Measurements from ENCODE around the gene GNAL.
"Not testable (repeated sequence)": the region's sequence is repeated elsewhere in the genome, so short reads cannot be mapped to it uniquely, and the experiment has no call there.

GNAL gene

DNA sequence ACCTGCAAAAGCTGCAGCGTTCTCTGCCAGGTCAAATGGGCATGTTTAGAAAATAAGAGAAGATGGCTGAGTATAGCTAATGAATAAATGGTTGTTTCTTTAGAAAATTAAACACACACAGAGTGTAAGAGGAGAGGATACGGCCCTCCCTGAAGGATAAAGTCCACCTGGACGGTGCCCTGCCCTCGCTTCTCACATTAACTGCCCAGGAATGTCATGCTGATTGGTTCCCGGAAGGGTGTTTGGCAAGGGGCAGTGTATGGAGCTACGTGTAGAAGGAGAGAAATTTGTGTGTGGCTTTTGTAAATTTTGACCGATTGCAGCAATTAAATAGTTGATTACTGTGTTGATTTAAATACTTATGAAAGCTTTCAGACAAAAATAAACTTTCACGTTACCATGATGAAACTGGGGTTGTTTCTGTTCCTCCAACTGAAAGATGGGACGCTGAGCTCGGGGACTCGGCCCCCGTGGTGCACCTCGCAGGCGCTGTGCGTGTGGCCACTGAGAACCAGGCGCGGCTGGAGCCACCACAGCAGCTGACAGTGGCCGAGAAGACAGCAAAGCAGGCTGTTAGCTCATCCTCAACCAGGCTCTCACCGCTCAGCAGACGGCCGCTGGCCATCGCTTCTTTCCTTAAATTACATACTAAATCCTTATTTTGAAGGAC is 196.3 kb downstream of the GNAL start:
- no peak for DNase-seq

DNA sequence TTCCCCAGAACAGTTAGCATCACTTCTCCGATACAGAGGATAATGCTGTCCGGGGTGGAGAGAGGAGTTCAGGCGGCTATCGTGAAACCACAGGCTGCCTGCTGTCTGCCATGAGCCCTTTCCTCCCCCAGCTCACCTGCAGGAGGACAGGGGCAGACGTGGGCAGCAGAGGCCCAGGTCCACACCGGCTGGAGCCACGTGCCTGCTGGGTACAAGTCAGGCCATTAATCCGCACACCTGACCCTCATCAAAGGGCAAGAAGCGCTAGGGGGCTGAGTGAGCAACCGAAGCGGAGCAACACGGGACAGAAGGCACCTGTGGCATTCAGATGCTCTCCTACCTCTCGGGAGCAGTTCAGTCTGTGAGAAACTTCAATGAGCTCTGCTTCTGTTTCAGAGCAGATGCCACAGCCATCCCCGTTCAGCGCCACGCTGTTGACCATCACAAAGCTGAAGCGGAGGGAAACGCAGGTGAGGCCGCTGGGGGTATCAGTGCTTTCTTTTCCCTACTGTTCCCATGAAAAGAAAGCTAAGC is 197.6 kb downstream of the GNAL start:
- no peak for DNase-seq

DNA sequence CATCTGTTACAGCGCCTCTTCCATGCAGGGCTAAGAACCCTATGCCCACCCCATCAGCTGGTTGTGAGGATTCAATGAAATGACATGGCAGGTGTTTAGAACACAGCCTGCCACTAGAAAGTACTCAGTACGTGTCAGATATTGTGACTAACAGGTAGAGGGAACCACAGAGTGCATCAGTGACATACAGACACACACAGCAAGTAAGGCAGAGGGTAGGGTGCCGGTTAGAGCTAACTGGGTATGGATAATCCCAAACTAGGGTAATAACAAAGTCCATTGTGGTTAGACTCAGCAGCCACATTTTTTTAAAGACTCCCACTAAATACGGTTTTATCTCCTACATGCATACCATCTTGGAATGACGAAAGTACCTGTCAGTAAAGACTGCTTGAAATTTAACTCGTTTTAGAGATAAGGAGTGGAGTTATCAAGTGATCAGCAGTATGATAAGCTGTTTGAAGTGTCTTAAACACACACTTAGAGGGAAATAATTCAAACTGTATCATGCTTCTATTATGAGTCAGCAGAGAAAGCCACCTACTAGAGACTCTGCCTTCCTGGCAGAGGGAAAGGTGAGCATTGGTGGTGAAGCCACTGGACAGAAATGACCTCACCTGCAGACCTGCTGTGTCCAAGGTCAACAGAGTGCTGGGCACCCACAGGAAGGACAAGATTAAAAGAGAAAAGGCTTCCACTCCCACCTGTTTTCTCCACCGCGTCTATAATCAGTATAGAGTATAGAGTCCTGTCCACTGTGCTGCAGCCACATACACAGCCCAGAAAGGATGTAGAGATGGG is 198.5 kb downstream of the GNAL start:
- no peak for DNase-seq

DNA sequence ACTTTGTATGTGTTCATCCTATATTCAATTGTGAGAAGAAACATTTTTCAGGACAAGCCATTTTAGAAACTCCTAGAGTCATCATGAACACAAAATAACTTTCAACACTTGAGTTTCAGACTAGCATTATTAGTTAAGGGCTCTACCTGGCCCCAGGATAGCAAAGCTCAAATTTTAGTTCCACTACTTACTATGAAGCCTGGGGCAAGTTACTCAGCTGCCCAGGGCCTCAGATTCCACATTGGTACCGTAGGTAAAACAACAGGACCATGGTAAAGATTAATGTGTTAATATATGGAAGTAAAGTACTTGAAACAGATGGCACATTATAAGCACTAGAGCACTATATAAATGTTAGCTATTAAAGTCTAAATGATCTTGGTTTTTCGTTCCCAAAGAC is 199.7 kb downstream of the GNAL start:
- no peak for DNase-seq

DNA sequence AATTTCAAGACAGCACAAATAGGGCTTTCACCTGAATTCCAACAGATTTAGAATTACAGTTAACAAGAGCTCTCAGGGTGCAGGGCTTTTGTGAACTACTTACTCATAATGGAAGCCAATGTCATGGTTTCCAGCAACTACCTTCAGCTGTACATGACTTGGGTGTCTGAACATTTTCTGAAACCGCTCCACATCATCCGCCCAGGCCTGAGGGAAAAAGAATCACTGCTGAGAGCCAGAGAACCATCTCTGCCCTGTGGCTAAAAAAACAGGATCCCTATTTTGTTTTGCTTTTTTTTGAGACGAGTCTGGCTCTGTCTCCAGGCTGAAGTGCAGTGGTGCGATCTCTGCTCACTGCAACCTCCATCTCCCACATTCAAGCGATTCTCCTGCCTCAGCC is 200.2 kb downstream of the GNAL start:
- no peak for DNase-seq

GRCh38 chr18:11891737-11892136 is 202.7 kb downstream of the GNAL start:
- no peak for DNase-seq

- not testable (repeated sequence) for DNase-seq
These were observed 203.4 kb downstream of the GNAL start for GRCh38 chr18:11892438-11892837.

DNA sequence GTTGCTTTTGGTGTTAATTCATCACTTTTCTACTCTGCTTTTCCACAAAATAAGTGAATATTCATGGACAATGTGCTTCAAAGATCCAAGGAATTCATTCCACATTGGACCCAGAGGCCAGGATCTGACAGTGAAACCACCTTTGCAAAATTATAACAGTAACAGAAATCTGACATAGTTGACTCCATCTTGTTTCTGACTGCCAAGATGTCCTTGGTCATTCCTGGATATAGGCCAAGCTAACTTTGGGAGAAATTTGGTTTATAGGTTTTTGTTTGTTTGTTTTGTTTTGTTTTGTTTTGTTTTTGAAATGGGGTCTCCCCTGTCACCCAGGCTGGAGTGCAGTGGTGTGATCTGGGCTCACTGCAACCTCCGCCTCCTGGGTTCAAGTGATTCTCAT is 208.7 kb downstream of the GNAL start:
- no peak for DNase-seq

DNA sequence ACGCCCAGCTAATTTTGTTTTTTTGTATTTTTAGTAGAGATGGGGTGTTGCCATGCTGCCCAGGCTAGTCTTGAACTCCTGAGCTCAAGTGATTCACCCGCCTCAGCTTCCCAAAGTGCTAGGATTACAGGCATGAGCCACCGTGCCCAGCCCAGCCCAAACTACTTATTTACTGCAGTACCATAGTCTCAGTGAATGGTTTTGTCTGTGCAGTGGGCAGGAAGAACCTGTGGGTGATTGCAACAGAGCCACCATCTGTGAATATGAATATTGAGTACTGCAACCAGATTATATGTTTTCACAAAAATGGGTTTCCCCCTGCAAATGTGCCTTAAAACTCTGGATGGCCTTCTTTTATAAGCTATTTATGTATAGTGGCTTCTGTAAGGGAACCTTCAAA is 210.0 kb downstream of the GNAL start:
- DNase-seq = no peak

DNA sequence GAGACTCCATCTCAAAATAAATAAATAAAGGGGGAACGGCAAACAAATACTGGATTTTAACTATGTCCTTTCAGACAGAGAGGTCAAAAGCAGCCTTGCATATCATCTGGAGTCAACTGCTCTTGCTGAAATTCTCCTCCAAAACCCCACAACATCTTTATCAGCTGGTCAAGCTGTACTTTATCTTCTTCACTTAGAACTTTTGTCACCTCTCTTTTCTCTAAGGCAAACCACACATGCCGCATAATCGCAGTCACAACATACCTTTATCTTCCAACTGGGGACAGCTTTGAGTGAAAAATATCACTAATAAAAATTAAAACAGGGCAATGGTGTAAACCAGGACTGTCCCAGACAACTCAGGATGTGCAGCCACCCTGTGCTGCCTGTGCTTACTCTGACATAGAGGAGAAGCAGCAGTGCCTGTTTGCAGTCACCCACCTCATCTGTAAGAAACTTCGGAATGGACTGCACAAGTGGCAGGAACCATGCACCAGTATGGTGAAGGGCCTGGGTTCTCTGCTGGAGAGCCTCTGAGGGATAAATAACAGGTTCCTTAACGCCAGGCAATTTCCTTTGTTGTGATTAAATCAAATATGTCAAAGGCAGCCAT is 212.9 kb downstream of the GNAL start:
- DNase-seq = no peak

DNA sequence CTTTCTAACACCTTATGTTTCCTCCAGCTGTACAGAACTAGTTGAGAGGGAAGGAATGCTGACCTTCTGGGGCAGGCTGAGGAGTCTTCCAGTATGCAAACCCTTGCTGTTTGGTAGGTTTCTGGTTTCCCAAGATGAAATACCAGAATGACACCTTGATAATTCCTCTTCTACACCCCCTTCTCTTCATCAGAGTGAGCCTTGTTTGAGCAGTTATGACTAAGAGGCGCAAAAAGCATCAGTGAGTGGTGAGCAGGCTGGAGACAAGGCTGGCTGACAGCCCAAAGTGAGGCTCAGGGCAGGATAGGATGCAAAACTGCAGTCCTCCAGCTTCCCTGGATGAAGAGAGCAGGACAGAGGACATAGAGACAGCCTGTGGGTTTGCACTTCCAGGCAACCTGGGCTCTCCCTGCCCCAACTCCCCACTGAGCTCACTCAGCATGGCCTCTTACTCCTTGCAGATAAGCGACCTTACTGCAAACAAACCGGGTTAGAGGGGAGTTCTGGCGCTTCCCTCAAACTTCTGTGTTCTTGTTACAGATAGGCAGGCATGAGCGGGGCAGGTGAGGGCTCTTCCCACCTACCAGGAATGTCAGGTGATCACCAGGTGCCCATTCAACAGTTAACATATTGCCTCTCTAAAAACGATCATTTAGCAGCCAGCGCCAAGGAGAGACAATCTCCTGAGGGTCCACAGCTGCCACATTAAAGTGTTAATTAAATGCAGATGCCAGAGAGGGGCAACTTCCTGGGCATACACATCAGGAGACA is 213.6 kb downstream of the GNAL start:
- no peak for DNase-seq

GRCh38 chr18:11905613-11906012 is 216.5 kb downstream of the GNAL start:
- no peak for DNase-seq

DNA sequence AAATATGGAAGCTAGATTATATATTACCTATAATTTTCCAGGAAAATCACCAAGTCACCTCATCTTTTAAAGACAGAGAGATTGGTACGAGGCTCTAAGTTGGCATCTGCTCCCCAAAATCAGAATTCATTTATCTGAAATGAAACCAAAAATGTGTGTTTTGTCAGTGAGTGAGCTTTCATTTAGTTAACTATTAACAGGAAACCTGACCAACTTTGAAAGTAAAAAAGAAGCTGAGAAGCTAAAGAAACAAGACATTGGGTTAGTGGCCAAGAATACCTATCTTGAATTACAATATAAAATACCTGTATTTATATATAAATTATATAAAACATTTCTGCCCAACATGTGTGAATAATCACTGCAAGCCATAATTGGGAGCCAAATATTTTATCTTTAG is 217.1 kb downstream of the GNAL start:
- no peak for DNase-seq

DNA sequence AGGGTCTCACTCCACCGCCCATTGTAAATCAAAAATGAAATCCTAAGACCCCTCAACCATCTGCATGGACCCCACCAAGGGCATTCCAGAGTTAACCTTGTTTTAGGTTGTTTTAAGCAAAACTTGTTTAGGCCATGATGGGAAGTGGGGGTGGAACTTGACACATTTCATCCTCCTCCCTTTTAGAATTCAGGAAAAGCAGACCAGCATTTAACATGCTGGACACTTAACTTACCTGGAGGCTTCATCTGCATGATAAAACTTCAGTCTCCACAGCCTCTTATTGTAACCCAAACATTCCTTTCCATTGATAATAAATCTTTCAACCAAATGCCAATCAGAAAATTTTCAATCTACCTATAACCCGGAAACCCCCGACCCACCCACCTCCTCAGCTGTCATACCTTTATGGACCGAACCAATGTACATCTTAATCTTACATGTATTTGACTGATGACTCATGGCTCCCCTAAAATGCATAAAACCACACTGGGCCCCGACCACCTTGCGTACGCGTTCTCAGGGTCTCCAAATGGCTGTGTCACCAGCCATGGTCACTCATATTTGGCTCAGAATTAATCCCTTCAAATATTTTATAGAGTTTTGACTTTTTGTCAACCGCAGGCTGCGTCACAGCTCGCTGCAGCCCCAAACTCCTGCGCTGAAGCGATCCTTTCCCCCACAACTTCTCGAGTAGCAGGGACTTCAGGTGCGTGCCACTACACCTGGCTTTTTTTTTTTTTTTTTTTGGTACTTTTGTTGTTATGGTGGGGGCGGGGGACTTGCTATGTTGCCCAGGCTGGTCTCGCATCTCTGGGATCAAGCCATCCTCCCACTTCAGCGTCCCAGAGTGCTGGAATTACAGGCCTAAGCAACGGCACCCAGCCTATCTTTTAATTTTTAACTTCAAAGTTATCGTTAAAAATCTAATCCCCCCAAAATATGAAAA is 218.1 kb downstream of the GNAL start:
- no peak for DNase-seq

GRCh38 chr18:11908182-11909060 is 219.4 kb downstream of the GNAL start, which contains the start of gene MPPE1:
Gene MPPE1 (minus strand): TSS chr18:11908317. CDS start chr18:11897264, 11,053 bp downstream.
- peak; percentile 18 to 69 for DNase-seq

GRCh38 chr18:11909061-11909455 is 220.0 kb downstream of the GNAL start:
- DNase-seq = no peak

GRCh38 chr18:11909591-11910026 is 220.5 kb downstream of the GNAL start:
- DNase-seq = no peak

DNA sequence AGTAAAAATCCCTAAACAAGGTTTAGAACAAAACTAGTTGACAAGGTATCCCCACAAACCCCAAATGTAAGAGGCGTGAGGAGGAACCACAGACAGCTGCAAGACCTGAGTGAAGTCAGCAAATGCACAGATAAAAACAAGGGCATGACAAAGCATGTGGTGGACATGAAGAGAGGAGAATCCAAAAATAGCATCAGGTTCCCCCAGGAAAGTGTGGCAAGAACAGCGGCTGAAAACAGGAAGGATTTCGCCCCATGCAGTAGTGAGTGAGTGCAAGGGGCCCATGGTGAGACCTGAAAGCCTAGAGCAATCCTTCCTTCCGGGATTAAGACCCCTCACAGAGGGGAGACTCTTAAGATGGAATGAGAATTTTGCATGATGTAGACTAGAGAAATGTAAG is 227.8 kb downstream of the GNAL start:
- DNase-seq = not testable (repeated sequence)

DNA sequence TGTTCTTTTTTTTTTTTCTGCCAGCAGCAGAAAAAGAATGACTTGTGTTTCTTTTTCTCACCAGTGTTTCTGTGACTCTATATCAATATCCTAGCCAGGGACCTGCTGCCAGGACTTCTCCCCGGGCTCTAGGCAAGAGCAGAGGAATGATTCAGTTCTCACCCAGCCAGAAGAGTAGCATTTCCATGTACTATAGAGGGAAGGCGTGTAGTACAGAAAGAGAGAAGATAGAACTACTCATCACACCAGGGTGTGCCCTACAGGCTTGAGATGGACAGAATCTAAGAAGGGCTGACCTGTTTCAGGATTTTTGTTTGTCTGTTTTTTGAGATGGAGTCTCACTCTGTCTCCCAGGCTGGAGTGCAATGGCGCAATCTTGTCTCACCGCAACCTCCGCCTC is 230.5 kb downstream of the GNAL start:
- not testable (repeated sequence) for DNase-seq

- peak; percentile 41 to 68 for DNase-seq
These were observed 234.4 kb downstream of the GNAL start for GRCh38 chr18:11923450-11923849.

Data from NCI-H1930 (cell line).